HG03521 (cell line): ENCODE measurements around the gene ATXN1.
A peak's percentile ranks its signal among the peaks of the same experiment; 100 is the strongest.
"Not testable (repeated sequence)": the region's sequence is repeated elsewhere in the genome, so short reads cannot be mapped to it uniquely, and the experiment has no call there.

Experiments
- ATAC-seq: cut with Tn5 transposase; IDR thresholded peaks from one replicate; pipeline ENCODE4 v1.9.1; 2021; ENCODE audit warnings: mild to moderate bottlenecking, moderate library complexity; ENCODE audit not compliant: unreplicated experiment

ATXN1 gene

GRCh38 chr6:16725145-16725864 lies 36.0 kb downstream of the ATXN1 start:
- ATAC-seq, result no peak

DNA sequence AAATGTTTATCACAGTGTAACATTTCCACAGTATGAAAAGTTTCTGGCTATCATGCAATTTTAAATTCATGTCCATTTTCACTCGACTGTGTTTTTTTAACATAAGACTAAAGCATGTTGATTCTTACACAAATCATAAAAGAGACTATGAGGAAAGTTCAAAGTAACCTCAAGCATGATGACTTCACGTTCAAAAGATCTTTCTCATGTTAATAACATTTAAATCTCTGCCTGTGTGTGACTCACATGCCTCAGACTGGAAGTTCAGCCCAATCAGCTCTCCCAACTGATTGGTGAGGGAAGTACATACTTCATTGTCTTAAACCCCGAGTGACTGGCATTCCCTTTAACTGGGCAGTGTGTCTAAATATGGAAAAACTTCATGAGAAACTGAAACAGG lies 37.4 kb downstream of the ATXN1 start:
- no peak for ATAC-seq

- ATAC-seq, result no peak
These were observed 37.9 kb downstream of the ATXN1 start for GRCh38 chr6:16723402-16723801.

- ATAC-seq, result no peak
These were observed 38.6 kb downstream of the ATXN1 start for GRCh38 chr6:16722630-16723029.

DNA sequence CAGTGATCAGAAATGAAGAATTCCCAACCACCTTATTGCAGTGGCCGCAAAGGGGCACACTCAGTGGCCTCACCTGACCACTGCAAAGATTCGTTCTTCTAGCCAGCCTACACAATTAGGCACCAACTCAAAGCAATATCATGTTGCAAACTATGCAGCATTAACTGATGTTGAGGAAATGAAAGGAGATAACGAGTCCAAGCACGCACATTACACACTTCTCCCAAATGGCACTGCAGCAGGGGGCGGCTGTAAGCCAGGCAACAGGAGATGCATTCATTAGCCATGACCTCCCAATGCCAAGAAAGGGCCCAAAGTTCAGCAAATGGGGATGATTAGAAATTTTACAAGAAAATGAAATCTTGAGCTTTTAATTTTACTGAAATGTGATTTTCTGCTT lies 39.3 kb downstream of the ATXN1 start:
- ATAC-seq, result no peak

- no peak for ATAC-seq
These were observed 40.4 kb downstream of the ATXN1 start for GRCh38 chr6:16720861-16721260.

- ATAC-seq, result no peak
These were observed 41.8 kb downstream of the ATXN1 start for GRCh38 chr6:16719488-16719887.

DNA sequence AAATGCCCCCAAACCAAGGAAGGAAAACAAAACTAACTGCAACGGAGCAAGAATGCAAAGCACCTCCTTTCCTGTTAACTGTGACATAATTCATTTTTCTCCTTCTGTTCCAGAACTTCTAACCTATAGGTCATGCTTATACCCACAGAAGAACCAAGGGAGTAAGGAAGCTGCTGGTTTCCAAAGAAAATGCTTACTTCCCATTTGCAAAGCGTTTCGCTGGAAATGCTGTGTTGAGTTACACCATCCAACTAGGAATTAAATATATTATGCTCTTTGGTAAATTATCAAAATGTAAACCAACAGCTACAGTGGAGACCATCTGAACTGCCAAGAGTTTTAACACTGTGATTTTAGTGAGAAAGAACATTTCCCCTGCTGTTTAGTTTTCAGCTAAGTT lies 42.9 kb downstream of the ATXN1 start:
- no peak for ATAC-seq

GRCh38 chr6:16717275-16717942 lies 43.9 kb downstream of the ATXN1 start:
- no peak for ATAC-seq

GRCh38 chr6:16716321-16716858 lies 44.9 kb downstream of the ATXN1 start:
- ATAC-seq, result no peak

- ATAC-seq, result no peak
These were observed 47.7 kb downstream of the ATXN1 start for GRCh38 chr6:16713597-16713996.

GRCh38 chr6:16712931-16713484 lies 48.3 kb downstream of the ATXN1 start:
- ATAC-seq, result no peak

GRCh38 chr6:16712255-16712930 lies 48.9 kb downstream of the ATXN1 start:
- ATAC-seq, result peak; percentile 64

DNA sequence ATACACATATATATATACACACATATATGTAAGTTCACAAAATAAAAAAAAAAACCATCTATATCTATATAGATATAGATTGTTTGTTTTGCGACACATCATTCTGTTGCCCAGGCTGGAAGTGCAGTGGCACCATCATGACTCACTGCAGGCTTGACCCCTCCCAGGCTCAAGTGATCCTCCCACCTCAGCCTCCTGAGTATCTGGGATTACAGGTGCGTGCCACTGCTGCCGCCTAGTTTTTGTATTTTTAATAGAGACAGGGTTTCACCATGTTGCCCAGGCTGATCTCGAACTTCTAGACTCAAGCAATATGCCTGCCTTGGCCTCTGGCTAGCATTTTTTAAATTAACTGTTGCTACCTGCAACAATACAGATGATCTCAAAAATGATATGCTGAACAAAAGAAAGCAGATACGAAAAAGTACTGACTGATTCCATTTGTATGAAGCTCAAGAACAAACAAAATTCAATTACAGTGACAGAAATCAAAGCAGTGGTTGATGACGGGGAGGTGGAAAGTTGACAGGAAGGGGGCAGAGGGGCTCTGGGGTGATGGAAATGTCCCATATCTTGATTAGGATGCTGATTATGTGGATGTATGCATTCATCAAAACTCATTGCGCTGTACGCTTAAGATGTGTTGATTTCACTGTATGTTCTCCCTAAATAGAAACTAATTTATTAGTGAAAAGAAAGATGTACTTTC lies 49.6 kb downstream of the ATXN1 start:
- ATAC-seq, result no peak

GRCh38 chr6:16706911-16707783 lies 54.1 kb downstream of the ATXN1 start:
- ATAC-seq, result no peak

GRCh38 chr6:16706491-16706890 lies 54.8 kb downstream of the ATXN1 start:
- ATAC-seq, result not testable (repeated sequence)

GRCh38 chr6:16706029-16706428 lies 55.2 kb downstream of the ATXN1 start:
- ATAC-seq, result no peak

GRCh38 chr6:16705081-16705993 lies 55.9 kb downstream of the ATXN1 start:
- ATAC-seq, result no peak
